Activated CD4-positive, alpha-beta T cell treated with anti-CD3 and anti-CD28 coated beads, Interleukin-2, amount 10 ng/mL, durations not matched to agents 7 days and 5 days (primary cell): ENCODE measurements around the gene GTF2F2. TPM values are rescaled to one million over a fixed set of nuclear protein-coding genes. Genes with fewer than 3 reads are reported as not detected.

Experiments
- CTCF ChIA-PET: fragments of 350-600 bp; sonication (Branson Sonifier 250); formaldehyde crosslinking; loops from one replicate; lab custom pipeline; 2021; ENCODE audit warnings: antibody characterized with exemption; lab: Charles Lee
- POLR2A ChIA-PET: fragments of 350-600 bp; sonication (Branson Sonifier 250); formaldehyde crosslinking; loops from one replicate; lab custom pipeline; 2021; ENCODE audit warnings: antibody characterized with exemption; lab: Charles Lee
- DNase-seq: peaks from one replicate; pipeline ENCODE4 v3.0.0-alpha.2; 2020
- H3K27ac Mint-ChIP-seq: one replicate; pipeline ENCODE4 v1.8.0; 2021; ENCODE audit warnings: mild to moderate bottlenecking, moderate library complexity, mixed read lengths
- H3K27me3 Mint-ChIP-seq: one replicate; pipeline ENCODE4 v1.8.0; 2021; ENCODE audit warnings: mixed read lengths
- H3K36me3 Mint-ChIP-seq: one replicate; pipeline ENCODE4 v1.8.0; 2021; ENCODE audit warnings: low read depth, mixed read lengths
- H3K4me1 Mint-ChIP-seq: one replicate; pipeline ENCODE4 v1.8.0; 2021; ENCODE audit warnings: mixed read lengths
- H3K4me3 Mint-ChIP-seq: one replicate; pipeline ENCODE4 v1.8.0; 2021; ENCODE audit warnings: mild to moderate bottlenecking, moderate library complexity, mixed read lengths
- H3K9me3 Mint-ChIP-seq: one replicate; pipeline ENCODE4 v1.8.0; 2021; ENCODE audit warnings: mixed read lengths
- total RNA-seq, 2 experiments: library from RNA; stranded (reverse); gene quantifications; one replicate each; pipeline ENCODE4 v1.2.3, GENCODE V29; 2021

GTF2F2 gene
- total RNA-seq, 2 experiments from 2014 or later: 15.3 to 17.1 TPM

DNA sequence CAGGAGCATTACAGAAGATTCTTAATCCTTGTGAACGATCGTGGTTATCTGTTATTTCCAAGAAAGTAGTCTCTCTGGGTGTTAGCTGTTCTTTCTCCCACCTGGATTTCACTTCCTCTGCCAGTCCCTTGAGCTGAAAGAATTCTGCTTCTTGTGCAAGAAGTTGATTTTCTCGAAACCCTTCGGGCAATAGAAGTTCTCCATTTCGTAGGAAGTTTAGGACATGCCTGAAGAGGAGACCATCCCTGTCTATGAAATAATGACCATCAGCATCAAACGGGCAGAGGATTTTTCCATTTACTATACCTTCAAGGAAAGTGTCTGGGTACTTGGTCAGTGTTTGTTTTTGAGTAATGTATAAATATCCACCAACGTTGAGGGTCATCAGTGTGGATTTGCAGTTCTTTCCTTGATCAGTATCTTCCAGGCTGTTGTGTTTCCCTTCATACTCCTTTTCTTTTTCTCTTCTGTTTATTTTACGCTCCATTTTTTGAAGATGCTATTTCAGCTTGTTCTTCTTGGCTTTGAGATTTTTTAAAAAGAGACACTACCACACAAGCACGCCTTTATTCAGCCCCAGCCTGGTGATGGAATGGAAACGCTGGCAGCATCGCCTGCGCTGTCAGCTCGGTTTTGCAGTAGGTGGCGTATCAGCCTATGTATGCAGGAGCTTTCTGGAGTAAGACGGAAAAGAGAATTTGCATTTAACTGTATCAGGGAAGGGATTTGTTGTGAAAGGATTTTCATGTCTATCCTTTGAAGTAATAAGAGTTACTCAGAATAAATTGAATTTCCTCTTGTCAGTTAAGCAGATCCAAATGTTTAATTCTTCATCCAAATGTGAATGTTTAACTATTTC, 74.0 kb downstream of the GTF2F2 start:
- no peaks in the 10 kb centered on the region for H3K27me3 Mint-ChIP-seq

GRCh38 chr13:45195421-45195820, 75.1 kb downstream of the GTF2F2 start:
- DNase-seq: no peak
- ChIA-PET CTCF (no interaction called here), POLR2A (no interaction called here)
- Mint-ChIP-seq H3K27me3 (no peaks in the 10 kb centered on the region), H3K27ac (no peak overlapping the region), H3K36me3 (peaks cover 2% of the 10 kb centered on the region), H3K4me1 (peaks cover 11% of the 10 kb centered on the region), H3K9me3 (no peaks in the 10 kb centered on the region), H3K4me3 (no peak overlapping the region)

More for the DNA sequence above, 74.0 kb downstream of the GTF2F2 start:
- no peak overlapping the region for H3K4me3 Mint-ChIP-seq
- ChIA-PET POLR2A (no interaction called here), CTCF (no interaction called here)
- DNase-seq: no peak
- H3K36me3 Mint-ChIP-seq: peaks cover 2% of the 10 kb centered on the region
- H3K27ac Mint-ChIP-seq: no peak overlapping the region
- H3K9me3 Mint-ChIP-seq: no peaks in the 10 kb centered on the region
- peaks cover 9% of the 10 kb centered on the region for H3K4me1 Mint-ChIP-seq

- Mint-ChIP-seq H3K4me3 (no peak overlapping the region), H3K27me3 (no peaks in the 10 kb centered on the region), H3K36me3 (peaks cover 2% of the 10 kb centered on the region), H3K27ac (no peak overlapping the region), H3K9me3 (no peaks in the 10 kb centered on the region), H3K4me1 (peaks cover 11% of the 10 kb centered on the region)
- ChIA-PET CTCF (no interaction called here), POLR2A (no interaction called here)
- DNase-seq: no peak
Observed at GRCh38 chr13:45196096-45196495, 75.8 kb downstream of the GTF2F2 start.

DNA sequence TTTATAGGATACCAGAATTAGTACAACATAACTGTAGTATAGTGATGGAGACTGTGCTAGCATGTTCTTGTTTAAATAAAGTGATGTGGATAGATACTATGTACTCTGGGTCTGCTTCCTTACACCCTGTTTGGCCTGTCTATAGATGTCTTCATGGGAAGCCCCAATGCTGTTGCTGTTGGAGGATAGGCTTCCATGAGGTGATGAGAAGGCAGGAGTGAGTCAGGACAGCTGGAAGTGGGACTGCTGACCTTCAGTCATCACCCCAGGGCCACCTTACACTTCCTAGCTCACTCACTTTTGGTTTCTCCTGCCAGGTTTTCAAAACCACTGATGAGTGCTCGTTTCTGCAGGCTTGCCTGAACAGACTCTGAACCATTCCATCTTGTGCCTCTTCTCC, 76.3 kb downstream of the GTF2F2 start:
- POLR2A ChIA-PET: interaction anchor here (0.5 kb wide), 1 partner anchor 141 kb away, joined by 3 read pairs; no protein-coding TSS in a partner anchor
- no peaks in the 10 kb centered on the region for H3K27me3 Mint-ChIP-seq
- H3K36me3 Mint-ChIP-seq: peaks cover 4% of the 10 kb centered on the region
- H3K9me3 Mint-ChIP-seq: no peaks in the 10 kb centered on the region
- H3K4me1 Mint-ChIP-seq: peaks cover 11% of the 10 kb centered on the region
- CTCF ChIA-PET: no interaction called here
- H3K4me3 Mint-ChIP-seq: no peak overlapping the region
- H3K27ac Mint-ChIP-seq: no peak overlapping the region
- DNase-seq: no peak

DNA sequence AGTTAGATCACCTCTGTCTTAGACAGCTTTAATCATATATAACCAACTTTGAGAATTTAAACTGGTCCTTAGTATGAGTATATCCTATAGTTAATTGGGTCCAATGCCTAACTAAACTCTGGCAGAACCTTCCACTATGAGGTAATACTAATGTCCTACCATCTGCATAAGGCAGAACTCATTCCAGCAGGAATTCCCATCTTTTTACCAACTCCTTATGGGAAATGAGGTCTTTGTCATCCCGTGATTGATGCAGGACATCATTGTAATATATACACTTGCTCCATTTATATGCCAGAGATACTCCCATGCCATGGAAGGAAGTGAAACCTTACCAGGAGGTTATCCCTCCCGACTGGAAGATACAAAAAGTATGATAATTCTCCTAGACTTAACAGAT, 77.7 kb downstream of the GTF2F2 start:
- Mint-ChIP-seq H3K4me1 (peaks cover 11% of the 10 kb centered on the region), H3K9me3 (no peaks in the 10 kb centered on the region), H3K27me3 (no peaks in the 10 kb centered on the region), H3K36me3 (peaks cover 6% of the 10 kb centered on the region), H3K27ac (no peak overlapping the region), H3K4me3 (no peak overlapping the region)
- ChIA-PET POLR2A (no interaction called here), CTCF (interaction anchor here (1.0 kb wide), 1 partner anchor 16 kb away, joined by 4 read pairs; no protein-coding TSS in a partner anchor)
- DNase-seq: no peak

- H3K36me3 Mint-ChIP-seq: peaks cover 6% of the 10 kb centered on the region
- ChIA-PET POLR2A (no interaction called here), CTCF (interaction anchor here (0.6 to 1.0 kb wide), 2 partner anchors 9 to 154 kb away, joined by 3 read pairs; no protein-coding TSS in a partner anchor)
- H3K27me3 Mint-ChIP-seq: no peaks in the 10 kb centered on the region
- no peaks in the 10 kb centered on the region for H3K9me3 Mint-ChIP-seq
- H3K4me1 Mint-ChIP-seq: peaks cover 11% of the 10 kb centered on the region
- H3K27ac Mint-ChIP-seq: no peak overlapping the region
- H3K4me3 Mint-ChIP-seq: no peak overlapping the region
- DNase-seq: no peak
Observed at GRCh38 chr13:45198924-45199323, 78.6 kb downstream of the GTF2F2 start.

DNA sequence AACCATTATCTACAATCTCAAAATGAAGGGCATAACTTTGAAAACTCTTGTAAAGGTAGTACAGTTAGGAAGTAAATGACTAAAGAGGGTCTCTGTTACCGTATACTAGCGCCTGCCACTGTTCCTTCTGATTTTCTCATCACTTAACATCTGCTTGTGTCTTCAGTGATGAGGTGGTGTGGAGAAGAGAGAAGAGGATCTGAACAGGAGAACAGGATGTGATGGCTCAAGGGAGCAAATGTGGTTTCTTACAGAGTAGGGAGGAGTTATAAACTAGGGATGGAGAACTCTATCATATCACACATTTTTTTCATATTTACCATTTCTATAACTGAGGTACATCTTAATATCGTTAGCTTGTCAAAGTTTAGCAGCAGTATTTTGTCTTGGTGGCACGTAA, 79.4 kb downstream of the GTF2F2 start:
- peaks cover 6% of the 10 kb centered on the region for H3K36me3 Mint-ChIP-seq
- no peaks in the 10 kb centered on the region for H3K27me3 Mint-ChIP-seq
- no peak for DNase-seq
- H3K4me1 Mint-ChIP-seq: peaks cover 12% of the 10 kb centered on the region
- H3K4me3 Mint-ChIP-seq: no peak overlapping the region
- no peak overlapping the region for H3K27ac Mint-ChIP-seq
- H3K9me3 Mint-ChIP-seq: no peaks in the 10 kb centered on the region
- CTCF ChIA-PET: interaction anchor here (1.0 kb wide), 1 partner anchor 8 kb away, joined by 3 read pairs; no protein-coding TSS in a partner anchor
- POLR2A ChIA-PET: no interaction called here

DNA sequence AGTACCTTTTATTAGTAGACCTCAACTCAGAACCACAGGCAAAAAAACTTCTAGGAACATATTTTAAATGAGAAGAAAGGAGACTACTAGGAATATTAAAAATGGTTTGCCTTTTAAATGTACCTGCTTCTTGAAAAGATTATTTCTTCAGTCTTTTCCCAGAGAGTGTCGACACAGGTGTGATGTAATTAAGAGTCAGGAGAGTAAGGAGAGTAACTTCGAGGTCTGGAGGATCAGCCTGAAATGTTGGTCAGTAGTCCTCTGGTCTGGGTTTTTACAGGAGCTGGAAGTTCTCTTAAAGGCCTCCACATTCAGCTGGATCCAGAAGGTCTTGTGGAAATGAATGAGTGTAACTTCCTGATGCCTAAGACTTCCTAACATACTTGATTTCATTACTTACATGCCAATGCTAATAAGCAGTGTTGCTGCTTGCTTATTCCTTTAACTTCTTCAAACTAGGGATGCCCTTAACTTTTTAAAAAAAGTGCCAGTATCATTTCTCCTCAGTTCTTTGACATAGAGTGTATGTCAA, 80.5 kb downstream of the GTF2F2 start, which contains the start of gene KCTD4:
Gene KCTD4, minus strand, starts transcription at position 345 of the 532 bp plus-strand sequence. CDS start 6,478 bp downstream, outside the sequence.
- Mint-ChIP-seq H3K4me3 (no peak within 1 kb of the TSS), H3K9me3 (no peaks in the 10 kb centered on the region), H3K27me3 (no peaks in the 10 kb centered on the region), H3K36me3 (peaks cover 6% of the 10 kb centered on the region), H3K27ac (no peak within 1 kb of the TSS), H3K4me1 (peaks cover 10% of the 10 kb centered on the region)
- ChIA-PET CTCF (no interaction called here), POLR2A (no interaction called here)
- DNase-seq: no peak

GRCh38 chr13:45205124-45205523, 84.8 kb downstream of the GTF2F2 start:
- no peaks in the 10 kb centered on the region for H3K27me3 Mint-ChIP-seq
- peaks cover 4% of the 10 kb centered on the region for H3K4me1 Mint-ChIP-seq
- H3K9me3 Mint-ChIP-seq: no peaks in the 10 kb centered on the region
- no peak overlapping the region for H3K4me3 Mint-ChIP-seq
- ChIA-PET POLR2A (no interaction called here), CTCF (interaction anchor here (0.6 to 1.0 kb wide), 3 partner anchors 21 to 1246 kb away, joined by 3 read pairs; no protein-coding TSS in a partner anchor)
- no peak overlapping the region for H3K27ac Mint-ChIP-seq
- H3K36me3 Mint-ChIP-seq: peaks cover 19% of the 10 kb centered on the region
- DNase-seq: no peak

- Mint-ChIP-seq H3K9me3 (no peaks in the 10 kb centered on the region), H3K4me1 (peaks cover 4% of the 10 kb centered on the region), H3K27ac (no peak overlapping the region), H3K27me3 (no peaks in the 10 kb centered on the region), H3K36me3 (peaks cover 28% of the 10 kb centered on the region), H3K4me3 (no peak overlapping the region)
- CTCF ChIA-PET: no interaction called here
- POLR2A ChIA-PET: no interaction called here
- DNase-seq: no peak
Observed at GRCh38 chr13:45206340-45206739, 86.0 kb downstream of the GTF2F2 start.

- POLR2A ChIA-PET: no interaction called here
- Mint-ChIP-seq H3K9me3 (no peaks in the 10 kb centered on the region), H3K27me3 (no peaks in the 10 kb centered on the region), H3K36me3 (peaks cover 25% of the 10 kb centered on the region), H3K27ac (no peak overlapping the region), H3K4me3 (no peak overlapping the region), H3K4me1 (peaks cover 4% of the 10 kb centered on the region)
- DNase-seq: no peak
- CTCF ChIA-PET: interaction anchor here (0.5 to 1.4 kb wide), 2 partner anchors 8 to 21 kb away, joined by 3 read pairs; no protein-coding TSS in a partner anchor
Observed at GRCh38 chr13:45207319-45207718, 87.0 kb downstream of the GTF2F2 start.

GRCh38 chr13:45208132-45208531, 87.8 kb downstream of the GTF2F2 start:
- Mint-ChIP-seq H3K4me1 (peaks cover 4% of the 10 kb centered on the region), H3K4me3 (no peak overlapping the region), H3K27me3 (no peaks in the 10 kb centered on the region), H3K27ac (no peak overlapping the region), H3K36me3 (peaks cover 24% of the 10 kb centered on the region), H3K9me3 (no peaks in the 10 kb centered on the region)
- ChIA-PET POLR2A (no interaction called here), CTCF (interaction anchor here (1.2 to 1.4 kb wide), 3 partner anchors 9 to 160 kb away, joined by 3 read pairs; no protein-coding TSS in a partner anchor)
- DNase-seq: no peak

- ChIA-PET CTCF (interaction anchor here (0.8 to 1.4 kb wide), 2 partner anchors 9 to 40 kb away, joined by 3 read pairs; no protein-coding TSS in a partner anchor), POLR2A (no interaction called here)
- Mint-ChIP-seq H3K9me3 (no peaks in the 10 kb centered on the region), H3K36me3 (peaks cover 24% of the 10 kb centered on the region), H3K27me3 (no peaks in the 10 kb centered on the region), H3K4me3 (no peak overlapping the region), H3K27ac (no peak overlapping the region), H3K4me1 (peaks cover 4% of the 10 kb centered on the region)
- DNase-seq: no peak
Observed at GRCh38 chr13:45209229-45209628, 88.9 kb downstream of the GTF2F2 start.
